ENCODE results near the gene PKNOX2.

PKNOX2 gene

DNA sequence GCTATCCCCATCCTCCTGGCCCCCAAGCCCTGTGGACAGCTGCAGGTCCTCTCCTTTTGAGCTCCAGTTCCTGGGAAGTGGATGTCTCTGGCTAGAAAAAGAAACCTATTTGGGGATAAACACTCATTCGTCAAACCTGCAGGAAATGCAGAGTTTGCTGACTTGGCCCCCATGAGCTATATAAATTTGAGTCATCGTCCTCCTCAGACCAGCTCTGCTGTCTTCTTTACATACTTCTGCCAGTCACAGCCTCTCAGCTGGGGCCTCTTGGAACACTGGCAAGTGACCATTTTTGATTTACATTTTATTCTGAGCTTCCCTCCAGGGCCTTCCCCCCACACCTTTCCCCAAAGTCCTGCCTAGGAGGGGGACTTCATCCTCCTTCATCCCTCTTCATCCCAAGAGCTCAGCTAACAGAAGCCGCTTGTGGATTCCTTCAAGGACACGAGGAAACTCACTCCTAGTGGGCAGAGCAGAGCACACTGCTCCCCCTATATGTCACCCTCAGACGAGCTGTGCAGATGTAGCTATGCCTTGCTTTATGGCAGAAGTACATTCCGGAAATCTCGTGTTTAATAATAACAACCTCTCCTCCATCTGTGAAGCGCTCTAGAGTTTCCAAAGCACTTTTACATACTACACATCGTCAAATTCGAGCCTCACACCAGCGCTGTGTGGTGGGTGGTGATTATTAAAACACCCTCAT is 199.7 kb downstream of the PKNOX2 start:
- H3K36me3 ChIP-seq (ENCODE audit: insufficient read depth, low read depth, low read length), result no peaks in the 10 kb centered on the region
- H3K4me1 ChIP-seq (ENCODE audit: insufficient read depth, low read length), result no peaks in the 10 kb centered on the region; the same call in 1 of the 2 replicates
- H3K27ac ChIP-seq (ENCODE audit: low read length), result no peak overlapping the region
- H3K27me3 ChIP-seq (ENCODE audit: insufficient read depth, low read length), result no peaks in the 10 kb centered on the region
- no peak overlapping the region for H3K9ac ChIP-seq (ENCODE audit: low read depth, low read length)
- H3K4me3 ChIP-seq (ENCODE audit: low read length), result no peak overlapping the region
- no peaks in the 10 kb centered on the region for H3K9me3 ChIP-seq (ENCODE audit: insufficient read depth, low read depth, low read length)

DNA sequence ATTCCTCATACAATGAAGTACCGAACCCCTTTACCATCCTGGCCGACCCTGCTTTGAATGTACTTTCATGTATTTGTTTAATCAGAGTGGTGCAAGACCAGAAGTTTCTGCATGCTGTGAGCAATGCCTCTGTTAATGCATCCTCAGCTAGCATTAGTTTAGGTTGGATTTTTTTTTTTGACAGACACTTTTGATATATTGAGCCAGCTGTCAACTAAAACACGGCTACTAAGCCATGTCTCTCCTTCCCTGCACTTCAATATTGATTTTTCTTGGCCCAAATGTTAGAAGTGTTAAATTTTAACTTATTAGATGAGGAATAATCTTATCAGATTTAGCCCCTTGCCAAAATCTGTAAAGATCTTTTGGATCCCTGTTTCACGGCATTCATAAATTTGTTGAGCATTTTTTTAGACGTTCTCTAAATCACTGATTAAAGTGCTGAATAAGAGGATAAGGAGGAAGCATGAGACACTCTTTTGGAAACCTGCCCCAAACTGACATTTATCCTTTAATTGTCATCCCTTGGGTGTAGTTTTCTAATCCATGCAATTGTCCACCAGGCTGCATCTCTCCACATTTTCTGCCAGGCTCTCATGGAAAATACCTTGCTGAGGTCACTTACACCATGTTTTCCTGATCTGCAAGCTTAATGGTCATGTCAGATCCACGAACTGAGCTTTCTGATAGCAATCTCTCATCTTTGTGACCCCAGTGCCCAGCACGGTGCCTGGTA is 200.8 kb downstream of the PKNOX2 start:
- no peak overlapping the region for H3K9ac ChIP-seq (ENCODE audit: low read depth, low read length)

DNA sequence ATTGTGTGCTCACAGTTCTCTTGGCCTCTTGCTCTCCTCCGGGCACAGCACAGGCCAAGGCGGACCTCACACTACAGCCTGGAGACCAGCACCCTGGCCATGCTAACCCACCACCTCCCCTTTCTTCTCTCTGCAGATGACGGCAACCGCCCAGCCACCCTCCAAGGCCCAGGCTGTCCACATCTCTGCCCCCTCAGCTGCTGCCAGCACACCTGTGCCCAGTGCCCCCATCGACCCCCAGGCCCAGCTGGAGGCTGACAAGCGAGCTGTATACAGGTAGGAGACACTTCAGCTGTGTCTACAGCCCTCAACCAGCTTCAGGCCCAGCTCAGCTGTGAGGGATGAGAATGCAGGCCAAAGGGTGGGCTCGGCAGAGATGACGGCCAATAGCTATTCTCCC is 203.2 kb downstream of the PKNOX2 start:
- Histone ChIP-seq H3K27ac (ENCODE audit: low read length) (no peak overlapping the region), H3K4me1 (ENCODE audit: insufficient read depth, low read length) (peaks cover 30% of the 10 kb centered on the region; the same call in 1 of the 2 replicates), H3K4me3 (ENCODE audit: low read length) (no peak overlapping the region), H3K9ac (ENCODE audit: low read depth, low read length) (no peak overlapping the region), H3K27me3 (ENCODE audit: insufficient read depth, low read length) (peaks cover 5% of the 10 kb centered on the region; the same call in 1 of the 2 replicates), H3K9me3 (ENCODE audit: insufficient read depth, low read depth, low read length) (no peaks in the 10 kb centered on the region), H3K36me3 (ENCODE audit: insufficient read depth, low read depth, low read length) (no peaks in the 10 kb centered on the region)

More for the DNA sequence above, 200.8 kb downstream of the PKNOX2 start:
- H3K4me1 ChIP-seq (ENCODE audit: insufficient read depth, low read length), result peaks cover 10% of the 10 kb centered on the region; the same call in 1 of the 2 replicates
- H3K27me3 ChIP-seq (ENCODE audit: insufficient read depth, low read length), result no peaks in the 10 kb centered on the region
- H3K9me3 ChIP-seq (ENCODE audit: insufficient read depth, low read depth, low read length), result no peaks in the 10 kb centered on the region
- H3K4me3 ChIP-seq (ENCODE audit: low read length), result no peak overlapping the region
- H3K36me3 ChIP-seq (ENCODE audit: insufficient read depth, low read depth, low read length), result no peaks in the 10 kb centered on the region
- H3K27ac ChIP-seq (ENCODE audit: low read length), result no peak overlapping the region

DNA sequence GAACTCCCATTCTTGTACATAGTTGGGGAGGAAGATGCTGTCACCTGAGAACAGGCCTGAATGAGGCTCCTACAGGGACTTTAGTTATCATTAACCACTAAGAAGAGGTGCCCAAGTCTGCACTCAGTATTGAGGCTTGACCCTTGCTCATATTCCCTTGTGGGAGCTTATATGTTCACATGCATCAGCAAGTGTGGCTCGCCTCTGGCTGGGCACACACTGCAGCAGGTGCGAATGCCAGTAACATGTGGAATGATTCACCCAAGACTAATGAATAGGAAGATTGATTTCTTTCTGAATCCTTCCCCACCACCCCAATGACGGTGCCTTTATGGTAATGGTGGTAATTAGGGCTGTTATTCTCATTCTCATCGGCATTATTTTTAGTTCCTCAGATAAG is 204.2 kb downstream of the PKNOX2 start:
- Histone ChIP-seq H3K9ac (ENCODE audit: low read depth, low read length) (no peak overlapping the region), H3K27ac (ENCODE audit: low read length) (no peak overlapping the region), H3K4me1 (ENCODE audit: insufficient read depth, low read length) (peaks cover 32% of the 10 kb centered on the region; the same call in 1 of the 2 replicates), H3K36me3 (ENCODE audit: insufficient read depth, low read depth, low read length) (no peaks in the 10 kb centered on the region), H3K4me3 (ENCODE audit: low read length) (no peak overlapping the region), H3K9me3 (ENCODE audit: insufficient read depth, low read depth, low read length) (no peaks in the 10 kb centered on the region), H3K27me3 (ENCODE audit: insufficient read depth, low read length) (peaks cover 8% of the 10 kb centered on the region; the same call in 1 of the 2 replicates)

DNA sequence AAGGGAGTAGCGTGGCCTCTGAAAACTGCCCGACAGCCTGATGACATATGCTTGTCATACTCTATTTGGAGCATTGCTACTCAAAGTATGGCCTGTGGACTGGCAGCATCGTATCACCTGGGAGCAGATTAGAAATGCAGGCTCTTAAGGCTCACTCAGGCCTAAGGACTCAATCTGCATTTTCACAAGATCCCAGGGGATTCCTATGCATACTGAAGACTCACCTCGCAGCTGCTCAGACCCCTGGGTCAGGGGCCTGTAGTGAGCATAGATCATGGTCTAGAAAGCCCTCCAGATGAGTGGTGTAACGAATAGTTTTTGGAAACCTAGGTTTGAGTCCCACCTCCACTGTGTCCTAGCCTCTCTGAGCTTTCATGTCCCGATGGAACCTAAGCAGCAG is 205.3 kb downstream of the PKNOX2 start:
- H3K36me3 ChIP-seq (ENCODE audit: insufficient read depth, low read depth, low read length), result no peaks in the 10 kb centered on the region
- no peak overlapping the region for H3K4me3 ChIP-seq (ENCODE audit: low read length)
- no peak overlapping the region for H3K27ac ChIP-seq (ENCODE audit: low read length)
- peaks cover 32% of the 10 kb centered on the region; the same call in 1 of the 2 replicates for H3K4me1 ChIP-seq (ENCODE audit: insufficient read depth, low read length)
- H3K9ac ChIP-seq (ENCODE audit: low read depth, low read length), result peak overlapping the region; percentile 26; the same call in 1 of the 2 replicates
- H3K27me3 ChIP-seq (ENCODE audit: insufficient read depth, low read length), result peaks cover 8% of the 10 kb centered on the region; the same call in 1 of the 2 replicates
- no peaks in the 10 kb centered on the region for H3K9me3 ChIP-seq (ENCODE audit: insufficient read depth, low read depth, low read length)

DNA sequence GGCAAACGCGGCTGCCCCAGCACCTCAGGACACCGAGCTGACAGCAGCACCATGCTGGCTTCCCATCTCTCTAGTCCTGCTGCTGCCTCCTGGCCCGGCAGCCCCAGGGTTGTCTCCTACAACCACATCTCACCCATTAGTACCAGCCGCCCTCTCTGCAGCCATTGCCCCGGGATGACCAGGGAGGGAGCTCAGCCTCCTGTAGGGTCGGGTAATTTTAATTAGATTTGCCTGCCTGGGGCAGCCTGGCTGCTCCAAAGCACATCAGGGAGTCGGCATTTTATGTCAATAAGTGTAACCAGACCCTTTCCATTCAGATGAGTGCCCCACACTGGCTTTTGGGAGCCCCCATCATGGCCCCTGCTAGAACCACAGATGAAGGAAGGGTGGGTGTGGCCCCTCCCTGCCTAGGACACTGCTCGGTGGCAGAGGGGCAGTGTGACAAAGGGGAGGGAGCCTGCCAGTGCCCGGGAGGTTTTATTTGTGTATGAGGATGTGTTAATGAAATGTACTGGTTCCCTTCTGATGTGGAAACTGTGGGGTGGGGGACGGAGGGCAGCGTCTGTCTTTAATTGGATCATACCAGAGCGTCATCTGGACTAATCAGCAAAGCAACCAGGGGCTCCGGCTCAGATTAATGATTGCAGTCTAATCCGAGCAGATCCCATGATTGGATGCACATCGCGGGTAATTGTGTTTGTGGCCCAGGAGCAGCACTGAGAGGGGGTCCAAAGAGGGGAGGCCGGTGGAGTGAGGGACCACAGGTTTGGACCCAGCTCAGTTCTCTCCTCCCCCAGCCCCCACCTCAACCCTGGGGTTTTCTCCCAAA is 206.2 kb downstream of the PKNOX2 start:
- peaks cover 8% of the 10 kb centered on the region; the same call in 1 of the 2 replicates for H3K27me3 ChIP-seq (ENCODE audit: insufficient read depth, low read length)
- no peaks in the 10 kb centered on the region for H3K9me3 ChIP-seq (ENCODE audit: insufficient read depth, low read depth, low read length)
- H3K4me1 ChIP-seq (ENCODE audit: insufficient read depth, low read length), result peaks cover 32% of the 10 kb centered on the region; the same call in 1 of the 2 replicates
- no peak overlapping the region for H3K27ac ChIP-seq (ENCODE audit: low read length)
- H3K9ac ChIP-seq (ENCODE audit: low read depth, low read length), result peak overlapping the region; percentile 58; the same call in 1 of the 2 replicates
- no peaks in the 10 kb centered on the region for H3K36me3 ChIP-seq (ENCODE audit: insufficient read depth, low read depth, low read length)
- peak overlapping the region; percentile 64 for H3K4me3 ChIP-seq (ENCODE audit: low read length)

DNA sequence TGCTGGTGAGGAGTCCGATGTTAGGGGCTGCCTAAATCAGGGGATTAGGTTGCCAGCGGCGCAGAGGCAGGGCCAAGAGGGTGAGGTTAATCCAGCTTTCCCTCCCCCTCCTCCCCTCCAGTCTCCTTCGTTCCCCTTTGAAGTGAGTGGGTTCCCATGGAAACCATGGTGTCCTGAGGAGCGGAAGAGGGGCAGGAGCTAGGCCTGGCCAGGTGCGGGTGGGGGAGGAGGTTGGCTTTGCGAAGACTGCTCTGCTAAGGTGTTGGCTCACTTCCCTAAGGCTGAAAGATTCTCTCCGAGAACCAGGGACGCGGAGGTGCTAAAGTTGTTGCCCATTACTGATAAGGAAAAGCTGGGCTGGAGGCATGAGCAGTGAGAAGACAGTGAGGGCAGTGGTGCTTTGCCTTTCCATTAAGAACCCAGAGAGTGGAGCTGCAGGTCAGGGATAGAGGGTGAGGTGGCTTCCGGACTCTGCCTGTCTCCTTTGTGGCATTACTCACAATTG is 206.9 kb downstream of the PKNOX2 start:
- H3K4me1 ChIP-seq (ENCODE audit: insufficient read depth, low read length), result peaks cover 32% of the 10 kb centered on the region; the same call in 1 of the 2 replicates
- peak overlapping the region; percentile 73; the same call in 1 of the 2 replicates for H3K9ac ChIP-seq (ENCODE audit: low read depth, low read length)
- H3K36me3 ChIP-seq (ENCODE audit: insufficient read depth, low read depth, low read length), result no peaks in the 10 kb centered on the region
- peaks cover 8% of the 10 kb centered on the region; the same call in 1 of the 2 replicates for H3K27me3 ChIP-seq (ENCODE audit: insufficient read depth, low read length)
- H3K9me3 ChIP-seq (ENCODE audit: insufficient read depth, low read depth, low read length), result no peaks in the 10 kb centered on the region
- H3K27ac ChIP-seq (ENCODE audit: low read length), result peak overlapping the region; percentile 81
- peak overlapping the region; percentile 64 for H3K4me3 ChIP-seq (ENCODE audit: low read length)

DNA sequence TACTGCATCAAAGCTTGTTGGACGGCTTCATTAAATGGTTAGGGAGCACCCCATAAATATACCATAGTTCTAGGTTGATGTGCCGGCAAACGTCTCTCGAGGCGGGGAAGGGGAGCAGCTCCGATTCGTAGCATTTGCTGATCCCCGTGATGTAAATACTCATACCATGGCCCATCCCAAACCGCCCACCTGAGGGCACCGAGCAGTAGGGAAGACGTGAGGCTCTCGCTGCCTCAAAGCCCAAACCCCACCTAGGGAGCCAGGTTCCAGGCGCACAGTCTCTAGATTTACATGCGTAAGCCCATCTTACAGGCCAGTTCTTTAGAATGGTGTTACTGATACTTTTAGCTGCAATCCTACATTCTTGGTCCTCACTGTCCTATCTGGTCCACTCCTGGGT is 207.5 kb downstream of the PKNOX2 start:
- Histone ChIP-seq H3K9ac (ENCODE audit: low read depth, low read length) (peak overlapping the region; percentile 73; the same call in 1 of the 2 replicates), H3K27me3 (ENCODE audit: insufficient read depth, low read length) (peaks cover 8% of the 10 kb centered on the region; the same call in 1 of the 2 replicates), H3K36me3 (ENCODE audit: insufficient read depth, low read depth, low read length) (no peaks in the 10 kb centered on the region), H3K4me3 (ENCODE audit: low read length) (peak overlapping the region; percentile 64), H3K4me1 (ENCODE audit: insufficient read depth, low read length) (peaks cover 32% of the 10 kb centered on the region; the same call in 1 of the 2 replicates), H3K9me3 (ENCODE audit: insufficient read depth, low read depth, low read length) (no peaks in the 10 kb centered on the region), H3K27ac (ENCODE audit: low read length) (peak overlapping the region; percentile 81)

DNA sequence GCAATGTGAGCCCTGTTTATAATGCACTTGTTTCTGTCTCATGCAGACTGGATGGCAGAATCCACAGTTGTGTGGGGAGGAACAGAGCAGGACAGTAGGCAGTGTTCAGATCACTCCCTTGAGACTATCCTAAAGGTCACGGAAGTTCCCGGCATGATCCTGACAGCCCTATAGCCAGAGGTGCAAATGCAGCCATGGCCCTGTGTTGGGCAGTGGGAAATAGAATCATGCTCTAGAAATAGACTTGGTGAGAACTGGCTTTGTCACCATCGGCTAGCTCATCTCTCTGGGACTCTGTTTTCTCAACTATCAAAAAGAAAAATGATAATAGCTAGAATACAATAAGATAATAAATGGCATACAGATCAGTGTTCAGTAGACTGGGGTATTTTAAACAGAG is 208.4 kb downstream of the PKNOX2 start:
- Histone ChIP-seq H3K4me3 (ENCODE audit: low read length) (no peak overlapping the region), H3K4me1 (ENCODE audit: insufficient read depth, low read length) (peaks cover 32% of the 10 kb centered on the region; the same call in 1 of the 2 replicates), H3K9ac (ENCODE audit: low read depth, low read length) (no peak overlapping the region), H3K27me3 (ENCODE audit: insufficient read depth, low read length) (peaks cover 8% of the 10 kb centered on the region; the same call in 1 of the 2 replicates), H3K9me3 (ENCODE audit: insufficient read depth, low read depth, low read length) (no peaks in the 10 kb centered on the region), H3K36me3 (ENCODE audit: insufficient read depth, low read depth, low read length) (no peaks in the 10 kb centered on the region), H3K27ac (ENCODE audit: low read length) (no peak overlapping the region)

DNA sequence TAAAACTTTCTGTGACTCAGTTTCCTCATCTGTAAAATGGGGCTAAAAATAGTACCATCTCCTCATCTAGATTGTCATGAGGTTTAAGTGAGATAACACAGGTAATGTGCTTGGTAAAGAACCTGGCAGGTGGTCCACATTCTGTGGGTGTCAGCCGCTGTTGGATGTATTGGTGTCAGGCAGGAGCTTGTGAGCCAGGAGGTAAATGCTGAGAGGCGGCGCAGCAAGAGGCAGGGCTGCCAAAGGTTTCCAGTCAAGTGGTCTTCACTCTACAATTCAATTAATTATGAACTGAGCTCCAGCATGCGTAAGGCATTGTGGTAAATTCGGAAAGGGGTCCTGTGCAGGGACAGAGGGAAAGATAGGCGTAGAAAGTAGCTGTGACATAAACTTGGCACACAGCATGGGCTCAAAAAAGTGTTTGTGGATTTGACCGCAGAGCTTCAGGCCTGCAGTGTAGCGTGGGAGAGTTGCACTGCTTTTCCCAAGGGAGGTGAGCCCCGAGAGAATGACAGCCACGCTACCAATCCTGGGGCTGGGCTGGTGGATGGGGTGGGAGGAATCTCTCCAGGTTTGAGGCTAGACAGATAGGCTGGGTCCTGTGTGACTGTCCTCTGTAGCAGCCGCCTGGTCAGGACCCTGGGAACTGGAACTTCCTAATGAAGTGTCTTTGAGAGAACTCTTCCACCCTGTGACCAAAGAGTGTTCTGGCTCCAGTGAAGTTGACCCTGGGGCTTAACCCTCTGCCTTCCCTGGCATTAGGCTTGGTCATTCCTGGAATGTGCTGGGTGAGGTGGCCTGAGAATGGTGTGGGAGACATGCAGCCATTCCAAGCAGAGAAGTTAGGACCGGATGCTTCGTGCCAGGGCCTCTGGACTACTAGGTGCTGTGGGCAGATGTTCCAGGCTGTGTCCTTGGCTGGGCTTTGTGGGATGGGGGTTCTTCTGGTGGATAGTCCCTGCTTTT is 209.2 kb downstream of the PKNOX2 start:
- no peaks in the 10 kb centered on the region for H3K36me3 ChIP-seq (ENCODE audit: insufficient read depth, low read depth, low read length)
- H3K4me3 ChIP-seq (ENCODE audit: low read length), result no peak overlapping the region
- H3K27me3 ChIP-seq (ENCODE audit: insufficient read depth, low read length), result peaks cover 8% of the 10 kb centered on the region; the same call in 1 of the 2 replicates
- H3K27ac ChIP-seq (ENCODE audit: low read length), result no peak overlapping the region
- no peaks in the 10 kb centered on the region for H3K9me3 ChIP-seq (ENCODE audit: insufficient read depth, low read depth, low read length)
- no peak overlapping the region for H3K9ac ChIP-seq (ENCODE audit: low read depth, low read length)
- H3K4me1 ChIP-seq (ENCODE audit: insufficient read depth, low read length), result peaks cover 32% of the 10 kb centered on the region; the same call in 1 of the 2 replicates

All from iPS-20b (cell line).